Astrocyte (in vitro differentiated cells and primary cell): ENCODE results near the gene CCDC116.

Experiments used
- EZH2 ChIP-seq: IDR thresholded peaks from 2 replicates; pipeline ENCODE4 v1.6.1; 2012; ENCODE audit warnings: mild to moderate bottlenecking, low read length, inconsistent platforms; ENCODE audit not compliant: insufficient read depth
- TF ChIP-seq, protein P1 (sequence below): IDR thresholded peaks from 2 replicates; pipeline ENCODE4 v1.5.1; 2011; ENCODE audit warnings: low read depth, mild to moderate bottlenecking, inconsistent platforms, low read length, moderate library complexity; ENCODE audit not compliant: insufficient read depth

DNA sequence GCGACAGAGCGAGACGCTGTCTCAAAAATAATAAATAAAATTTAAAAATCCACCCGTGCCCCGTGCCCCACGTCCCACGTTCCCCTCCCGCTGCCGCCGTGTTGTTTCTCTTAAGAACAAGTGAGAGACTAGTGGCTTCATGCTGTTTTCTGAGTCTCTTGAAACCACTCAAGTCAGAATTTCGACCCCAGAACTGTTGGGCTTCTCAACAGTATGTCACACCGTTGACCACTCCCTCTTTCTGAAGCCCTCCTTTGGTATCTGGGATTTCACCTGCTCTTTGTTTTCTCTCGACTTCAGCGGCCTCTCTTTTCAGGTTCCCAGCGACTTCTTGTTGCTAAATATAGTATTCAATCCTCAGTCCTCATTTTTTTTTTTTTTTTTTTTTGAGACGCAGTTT lies 34.2 kb downstream of the CCDC116 start:
- TF ChIP-seq, protein P1, sequence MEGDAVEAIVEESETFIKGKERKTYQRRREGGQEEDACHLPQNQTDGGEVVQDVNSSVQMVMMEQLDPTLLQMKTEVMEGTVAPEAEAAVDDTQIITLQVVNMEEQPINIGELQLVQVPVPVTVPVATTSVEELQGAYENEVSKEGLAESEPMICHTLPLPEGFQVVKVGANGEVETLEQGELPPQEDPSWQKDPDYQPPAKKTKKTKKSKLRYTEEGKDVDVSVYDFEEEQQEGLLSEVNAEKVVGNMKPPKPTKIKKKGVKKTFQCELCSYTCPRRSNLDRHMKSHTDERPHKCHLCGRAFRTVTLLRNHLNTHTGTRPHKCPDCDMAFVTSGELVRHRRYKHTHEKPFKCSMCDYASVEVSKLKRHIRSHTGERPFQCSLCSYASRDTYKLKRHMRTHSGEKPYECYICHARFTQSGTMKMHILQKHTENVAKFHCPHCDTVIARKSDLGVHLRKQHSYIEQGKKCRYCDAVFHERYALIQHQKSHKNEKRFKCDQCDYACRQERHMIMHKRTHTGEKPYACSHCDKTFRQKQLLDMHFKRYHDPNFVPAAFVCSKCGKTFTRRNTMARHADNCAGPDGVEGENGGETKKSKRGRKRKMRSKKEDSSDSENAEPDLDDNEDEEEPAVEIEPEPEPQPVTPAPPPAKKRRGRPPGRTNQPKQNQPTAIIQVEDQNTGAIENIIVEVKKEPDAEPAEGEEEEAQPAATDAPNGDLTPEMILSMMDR: no peak
- TF ChIP-seq EZH2: no peak
